Hematopoietic multipotent progenitor cell treated with erythropoietin and hydrocortisone succinate and interleukin-3 and kit ligand, for 6 days (in vitro differentiated cells): ENCODE measurements around the gene VWA2.

Experiments
- DNase-seq: peaks from one replicate; pipeline ENCODE4 v3.0.0-alpha.2; 2015

VWA2 gene

DNA sequence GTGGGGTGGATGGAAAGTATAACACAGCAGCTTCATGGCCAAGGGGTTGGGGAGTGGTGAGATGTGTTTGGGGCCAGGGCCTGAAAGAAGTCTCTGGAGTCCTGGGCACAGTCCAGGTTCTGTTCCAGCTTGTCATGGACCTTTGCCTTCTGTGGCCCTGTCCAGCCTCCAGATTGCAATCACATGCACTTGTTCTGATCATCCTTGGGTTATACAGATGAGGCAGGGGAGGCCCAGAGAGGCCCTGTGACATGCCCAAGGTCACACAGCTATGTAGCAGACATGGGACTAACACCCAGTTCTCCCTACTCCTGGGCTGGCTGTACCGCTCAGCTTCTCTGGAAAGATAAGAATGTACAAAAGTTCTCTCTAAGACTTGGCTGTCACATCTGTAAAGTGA is 11.7 kb downstream of the VWA2 start:
- no peak for DNase-seq

DNA sequence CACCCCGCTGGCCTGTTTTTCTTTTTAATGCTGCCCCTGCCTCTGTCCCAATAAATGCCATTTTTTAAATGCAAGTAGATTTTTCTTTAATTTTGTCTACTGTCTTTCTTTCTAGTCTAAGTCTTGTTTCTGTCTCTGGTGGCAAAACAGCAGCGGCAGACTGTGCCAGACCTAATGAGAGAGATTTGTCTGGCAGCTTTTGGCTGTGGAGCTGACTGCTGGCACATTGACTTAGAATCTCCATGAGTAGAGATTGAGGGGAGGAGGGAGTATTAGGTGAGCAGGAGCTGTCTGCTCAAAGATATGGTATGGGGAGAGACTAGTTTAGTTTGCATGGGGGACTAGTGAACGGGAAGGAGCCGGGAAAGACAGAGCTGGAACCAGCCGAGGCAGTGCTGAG is 13.0 kb downstream of the VWA2 start:
- no peak for DNase-seq

DNA sequence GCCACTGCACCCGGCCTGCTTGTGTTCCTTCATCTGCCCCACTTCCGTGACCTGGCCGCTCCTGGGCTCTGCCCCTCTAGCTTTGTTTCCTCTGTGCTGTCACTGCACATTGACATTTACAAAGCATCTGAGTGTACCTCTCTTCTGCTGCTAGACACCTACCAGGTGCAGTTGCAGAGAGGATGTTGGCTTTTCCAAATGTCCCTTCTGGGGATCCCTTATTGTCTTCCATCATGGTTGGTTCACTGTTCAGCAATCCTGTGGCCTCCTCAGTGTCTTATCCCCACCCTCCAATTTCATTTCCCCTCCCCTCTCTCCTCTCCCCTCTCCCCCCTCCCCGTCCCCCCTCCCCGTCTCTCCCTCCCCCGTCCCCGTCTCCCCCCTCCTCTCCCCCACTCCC is 13.8 kb downstream of the VWA2 start:
- no peak for DNase-seq

GRCh38 chr10:114255227-114255626 is 16.2 kb downstream of the VWA2 start:
- DNase-seq, result no peak

- DNase-seq, result no peak
These were observed 17.1 kb downstream of the VWA2 start for GRCh38 chr10:114256008-114256765.

- no peak for DNase-seq
These were observed 17.8 kb downstream of the VWA2 start for GRCh38 chr10:114256822-114257221.

- no peak for DNase-seq
These were observed 18.4 kb downstream of the VWA2 start for GRCh38 chr10:114257498-114257897.

GRCh38 chr10:114258274-114258840 is 19.3 kb downstream of the VWA2 start:
- DNase-seq, result peak; percentile 83

- no peak for DNase-seq
These were observed 20.8 kb downstream of the VWA2 start for GRCh38 chr10:114259824-114260223.

DNA sequence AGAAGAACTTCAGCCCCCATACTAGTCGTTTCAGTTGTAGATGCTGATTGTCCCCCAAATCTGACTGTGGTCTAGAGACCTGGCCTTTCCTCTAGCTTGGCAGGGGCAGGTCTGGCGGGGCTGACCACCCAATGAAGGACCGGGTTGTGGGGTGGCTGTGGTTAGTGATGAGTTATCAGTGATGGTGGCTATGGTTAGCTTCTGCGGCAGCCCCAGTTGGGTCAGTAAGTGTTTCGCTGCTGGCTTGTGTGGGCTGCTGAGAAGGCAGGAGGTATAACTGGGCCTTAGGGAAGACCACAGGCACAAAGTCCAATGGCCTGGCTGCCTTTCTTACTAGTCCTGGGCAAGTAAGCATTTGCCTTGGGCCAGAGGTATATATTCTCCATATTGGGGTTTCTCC is 21.3 kb downstream of the VWA2 start:
- no peak for DNase-seq

DNA sequence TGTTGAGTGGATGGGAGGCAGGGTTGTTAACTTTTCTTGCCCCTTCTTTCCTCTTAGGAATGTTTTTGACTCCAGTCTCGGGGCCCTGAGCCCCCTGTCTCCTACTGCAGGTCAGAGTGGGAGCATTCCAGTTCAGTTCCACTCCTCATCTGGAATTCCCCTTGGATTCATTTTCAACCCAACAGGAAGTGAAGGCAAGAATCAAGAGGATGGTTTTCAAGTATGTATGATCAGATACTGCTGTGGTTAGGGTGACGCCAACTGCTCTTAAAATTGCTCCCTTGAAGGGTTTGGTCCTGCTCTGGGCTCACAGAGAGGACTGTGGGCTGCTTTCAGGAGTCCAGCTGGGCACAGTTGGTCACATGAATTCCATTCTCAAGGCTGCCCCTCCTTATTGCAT is 22.0 kb downstream of the VWA2 start:
- DNase-seq, result peak; percentile 43

GRCh38 chr10:114262496-114262895 is 23.4 kb downstream of the VWA2 start:
- DNase-seq, result no peak

- DNase-seq, result peak; percentile 31
These were observed 26.5 kb downstream of the VWA2 start for GRCh38 chr10:114265392-114266053.

GRCh38 chr10:114266521-114266920 is 27.5 kb downstream of the VWA2 start:
- DNase-seq, result peak; percentile 93

GRCh38 chr10:114271075-114271778 is 32.2 kb downstream of the VWA2 start:
- no peak for DNase-seq

- no peak for DNase-seq
These were observed 32.7 kb downstream of the VWA2 start for GRCh38 chr10:114271779-114272167.

- no peak for DNase-seq
These were observed 33.6 kb downstream of the VWA2 start for GRCh38 chr10:114272696-114273095.

- no peak for DNase-seq
These were observed 34.9 kb downstream of the VWA2 start for GRCh38 chr10:114273910-114274309.

- no peak for DNase-seq
These were observed 35.8 kb downstream of the VWA2 start for GRCh38 chr10:114274616-114275453.

DNA sequence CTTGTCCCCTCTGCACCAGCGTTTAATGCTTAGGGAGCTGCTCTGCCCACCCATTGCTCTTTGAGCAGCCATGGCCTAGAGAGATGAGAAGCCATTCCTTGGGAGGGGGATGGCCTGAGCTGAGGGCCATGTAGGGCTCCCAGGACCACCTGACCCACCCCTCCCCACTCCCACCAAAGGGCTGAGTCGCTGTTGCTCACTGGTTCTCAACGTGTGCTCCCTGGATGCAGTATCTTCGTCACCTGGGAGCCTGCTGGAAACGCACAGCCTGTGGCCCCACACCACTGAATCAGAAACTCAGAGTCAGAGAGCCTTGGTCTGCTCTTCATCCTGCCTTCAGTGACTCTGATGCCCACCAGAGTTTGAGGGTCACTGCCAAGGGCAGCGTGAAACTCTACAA is 37.0 kb downstream of the VWA2 start:
- no peak for DNase-seq

DNA sequence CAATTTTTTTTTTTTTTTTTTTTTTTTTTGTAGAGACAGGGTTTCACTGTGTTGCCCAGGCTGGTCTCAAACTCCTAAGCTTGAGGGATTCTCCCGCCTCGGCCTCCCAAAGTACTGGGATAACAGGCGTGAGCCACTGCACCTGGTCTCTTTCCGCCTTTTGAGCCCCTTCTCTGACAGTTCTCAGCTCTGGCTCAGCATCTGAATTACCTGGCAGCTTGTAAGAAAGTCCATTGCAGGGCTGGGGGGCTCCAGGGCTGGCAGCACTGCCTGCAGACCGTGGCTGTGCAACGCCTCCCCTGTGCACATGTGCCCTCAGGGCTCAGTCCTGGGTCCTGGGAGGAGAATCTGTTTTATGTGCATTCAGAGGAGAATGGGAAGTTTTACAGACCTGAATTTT is 37.6 kb downstream of the VWA2 start:
- no peak for DNase-seq

- DNase-seq, result no peak
These were observed 39.3 kb downstream of the VWA2 start for GRCh38 chr10:114278140-114278883.
